Airway epithelial cell (primary cell): ENCODE measurements around the gene C19orf18. TPM values are rescaled to one million over a fixed set of nuclear protein-coding genes. Genes with fewer than 3 reads are reported as not detected.

Experiments
- total RNA-seq: library from RNA; depleted of rRNA; stranded (reverse); fragments of >200 nt; gene quantifications from 2 replicates; pipeline ENCODE4 v1.2.3, GENCODE V29; 2015

The C19orf18 gene
- total RNA-seq, result 0.28 TPM in 1 of 2 replicates, not detected in the other

GRCh38 chr19:57974434-57974833 is at the start of gene C19orf18:
Gene C19orf18 (minus strand): TSS chr19:57974534. CDS start chr19:57974432, 102 bp downstream.

GRCh38 chr19:58002384-58003173 is 28.2 kb upstream of the C19orf18 start, which contains the start of gene ZNF606:
Gene ZNF606 (minus strand): TSS chr19:58002820. CDS start chr19:58001319, 1,501 bp downstream.

GRCh38 chr19:57947419-57948134 is 26.8 kb downstream of the C19orf18 start, which contains the start of gene ZNF256:
Gene ZNF256 (minus strand): TSS chr19:57947706. CDS start chr19:57947474, 232 bp downstream.

GRCh38 chr19:57934820-57935665 is 39.3 kb downstream of the C19orf18 start, which contains the start of gene ZNF418:
Gene ZNF418 (minus strand): TSS chr19:57935402. CDS start chr19:57933822, 1,580 bp downstream.

GRCh38 chr19:57916168-57916995 is 58.0 kb downstream of the C19orf18 start, which contains the start of gene ZNF417:
Gene ZNF417 (minus strand): TSS chr19:57916592. CDS start chr19:57916411, 181 bp downstream.

Other genes with a start within 250 kb of the C19orf18 start
- gene ZNF671, start 246.9 kb downstream of the C19orf18 start, total RNA-seq, result 1.8 and 2.8 TPM in 2 replicates
- gene ZNF776, start 227.7 kb downstream of the C19orf18 start, total RNA-seq, result 3.1 and 5.6 TPM in 2 replicates
- gene ZNF586, start 204.9 kb downstream of the C19orf18 start, total RNA-seq, result 9.7 and 17.6 TPM in 2 replicates
- gene ZNF552, start 159.6 kb downstream of the C19orf18 start, total RNA-seq, result 5.3 and 8.7 TPM in 2 replicates
- gene ZNF587B, start 144.2 kb downstream of the C19orf18 start, total RNA-seq, result 11.4 and 12.8 TPM in 2 replicates
- gene ZNF587, start 124.7 kb downstream of the C19orf18 start, total RNA-seq, result 9.0 and 9.9 TPM in 2 replicates
- 4.2 and 8.0 TPM in 2 replicates for gene ZNF814, start 85.5 kb downstream of the C19orf18 start, total RNA-seq
- gene ZNF417, start 57.9 kb downstream of the C19orf18 start, total RNA-seq, result 3.9 and 4.6 TPM in 2 replicates
- 1.0 and 1.7 TPM in 2 replicates for gene ZNF418, start 39.1 kb downstream of the C19orf18 start, total RNA-seq
- 0.88 and 3.7 TPM in 2 replicates for gene ZNF256, start 26.8 kb downstream of the C19orf18 start, total RNA-seq
- 7.7 and 12.1 TPM in 2 replicates for gene ZNF606, start 28.3 kb upstream of the C19orf18 start, total RNA-seq
- gene ZSCAN1, start 59.5 kb upstream of the C19orf18 start, total RNA-seq, result not detected in 2 replicates
- gene ZNF135, start 84.7 kb upstream of the C19orf18 start, total RNA-seq, result 0.92 and 1.0 TPM in 2 replicates
- 28.3 and 35.5 TPM in 2 replicates for gene ZSCAN18, start 123.7 kb upstream of the C19orf18 start, total RNA-seq
- gene ZNF329, start 176.3 kb upstream of the C19orf18 start, total RNA-seq, result 5.2 and 5.3 TPM in 2 replicates
- 16.3 and 23.1 TPM in 2 replicates for gene ZNF274, start 208.5 kb upstream of the C19orf18 start, total RNA-seq